ENCODE data around the gene RNF220.
A peak's percentile ranks its signal among the peaks of the same experiment; 100 is the strongest.

GRCh38 chr1:44608141-44608540 lies 203.1 kb downstream of the RNF220 start:
- no peak for TF ChIP-seq RAD21 (IDR thresholded peaks at IDR 0.05; ENCODE audit: low read length)
- peak; percentile 22; the same call in 1 of the 2 replicates for TF ChIP-seq CTCF (conservative IDR thresholded peaks at IDR 0.05; ENCODE audit: low read depth, low read length)
- no peak for TF ChIP-seq RCOR1 (IDR thresholded peaks at IDR 0.05; ENCODE audit: insufficient replicate concordance, low read length)
- TF ChIP-seq BHLHE40 (IDR thresholded peaks at IDR 0.05; ENCODE audit: low read depth, low read length) = no peak
- TF ChIP-seq RFX5 (IDR thresholded peaks at IDR 0.05; ENCODE audit: low read depth, low read length) = no peak
- no peak for TF ChIP-seq MXI1 (IDR thresholded peaks at IDR 0.05; ENCODE audit: borderline replicate concordance, low read depth, low read length)
- TF ChIP-seq FOS (IDR thresholded peaks at IDR 0.05; ENCODE audit: low read depth, low read length) = no peak
- no peak for TF ChIP-seq MAFK (IDR thresholded peaks at IDR 0.05; ENCODE audit: low read depth, low read length)
- TF ChIP-seq USF2 (IDR thresholded peaks at IDR 0.05; ENCODE audit: low read depth, low read length) = no peak
- no peak for TF ChIP-seq POLR2A (IDR thresholded peaks at IDR 0.05; ENCODE audit: low read depth, low read length)
- no peak for TF ChIP-seq MAZ (IDR thresholded peaks at IDR 0.05; ENCODE audit: borderline replicate concordance, low read depth, low read length)
- TF ChIP-seq, protein P1, sequence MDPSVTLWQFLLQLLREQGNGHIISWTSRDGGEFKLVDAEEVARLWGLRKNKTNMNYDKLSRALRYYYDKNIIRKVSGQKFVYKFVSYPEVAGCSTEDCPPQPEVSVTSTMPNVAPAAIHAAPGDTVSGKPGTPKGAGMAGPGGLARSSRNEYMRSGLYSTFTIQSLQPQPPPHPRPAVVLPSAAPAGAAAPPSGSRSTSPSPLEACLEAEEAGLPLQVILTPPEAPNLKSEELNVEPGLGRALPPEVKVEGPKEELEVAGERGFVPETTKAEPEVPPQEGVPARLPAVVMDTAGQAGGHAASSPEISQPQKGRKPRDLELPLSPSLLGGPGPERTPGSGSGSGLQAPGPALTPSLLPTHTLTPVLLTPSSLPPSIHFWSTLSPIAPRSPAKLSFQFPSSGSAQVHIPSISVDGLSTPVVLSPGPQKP (IDR thresholded peaks at IDR 0.05; ENCODE audit: borderline replicate concordance, low read depth, low read length) = no peak
